ENCODE data around the gene PPP1R18. TPM values are rescaled to one million over a fixed set of nuclear protein-coding genes. Genes with fewer than 3 reads are reported as not detected.

PPP1R18 gene
- total and polyA plus RNA-seq, 9 of the 15 experiments (the other 6 are each of a cell fraction or from before 2014, with no cell fraction given) = 12.0 to 99.2 (median 42.6) TPM

DNA sequence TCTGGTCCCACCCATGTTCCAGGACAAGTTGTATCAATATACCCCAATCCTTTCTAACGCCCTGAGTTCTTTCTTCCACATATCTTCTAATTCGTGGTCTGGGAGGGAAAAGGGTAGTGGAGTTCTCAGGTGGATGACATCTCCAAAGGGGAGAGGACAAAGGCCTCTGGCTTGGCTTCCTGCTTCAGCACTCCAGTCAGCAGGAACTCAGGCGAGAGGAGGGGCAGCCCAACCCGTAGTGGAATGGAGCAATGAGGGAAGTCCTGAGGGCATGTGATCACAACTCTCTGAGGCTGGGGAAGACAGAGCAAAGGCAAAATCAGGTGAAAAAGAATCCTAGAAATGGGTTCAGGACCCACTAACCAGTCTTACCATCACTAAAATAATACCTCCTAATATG, 13.9 kb upstream of the PPP1R18 start:
- H3K36me3 ChIP-seq (ENCODE audit: control insufficient read depth, insufficient read depth, low read length) = peaks cover 49% of the 10 kb centered on the region
- no peaks in the 10 kb centered on the region for H3K9me3 ChIP-seq (replicated peaks; ENCODE audit: control insufficient read depth, insufficient read depth, low read depth, low read length)
- H3K79me2 ChIP-seq (ENCODE audit: control insufficient read depth, insufficient read depth, low read length) = no peaks in the 10 kb centered on the region
- no peak overlapping the region for H3K4me3 ChIP-seq
- CTCF ChIA-PET (ENCODE audit: low intra/inter-chr PET ratio) = no interaction called here
- no peak overlapping the region for H3K4me2 ChIP-seq (ENCODE audit: insufficient read depth, low read length)
- in situ Hi-C loops (cut with MboI) = no loop called here
- BruUV-seq (replicated peaks) = no TSS peak
- H3K4me1 ChIP-seq (replicated peaks in 1 of 2; ENCODE audit: control insufficient read depth in 2 of 2, insufficient read depth in 2 of 2, low read length in 2 of 2) = no peaks in the 10 kb centered on the region
- intact Hi-C loops (cut with micrococcal nuclease) = no loop called here
- no peak for FAIRE-seq
- WGBS (ENCODE audit: insufficient coverage, low coverage, missing lambda C conversion rate) = 61% methylated on average over 3 of the region's 4 CpGs
- H3K9me1 ChIP-seq (ENCODE audit: control insufficient read depth, insufficient read depth, low read length) = no peaks in the 10 kb centered on the region
- H3K27me3 ChIP-seq (ENCODE audit: control insufficient read depth in 2 of 2, insufficient read depth in 2 of 2, low read length in 2 of 2) = no peaks in the 10 kb centered on the region
- H4K20me1 ChIP-seq (replicated peaks; ENCODE audit: control insufficient read depth, insufficient read depth, low read length) = no peaks in the 10 kb centered on the region
- H3K9ac ChIP-seq (ENCODE audit: insufficient read depth in 1 of 2, low read depth in 2 of 2, low read length in 2 of 2) = no peak overlapping the region
- H3K27ac ChIP-seq (ENCODE audit: extremely low read depth, low read depth, low read length) = no peak overlapping the region
- DNase-seq (ENCODE audit: extremely low read depth in 1 of 4, low spot score in 3 of 4) = no peak
- TF ChIP-seq ZNF436 (CRISPR knock-in tag; IDR thresholded peaks at IDR 0.05) = no peak
- TF ChIP-seq STAT5A (IDR thresholded peaks at IDR 0.05; ENCODE audit: borderline replicate concordance, low read length) = no peak
- TF ChIP-seq CUX1 (CRISPR knock-in tag; IDR thresholded peaks at IDR 0.05) = no peak
- no peak for TF ChIP-seq SP1 (CRISPR knock-in tag; IDR thresholded peaks at IDR 0.05)
- TF ChIP-seq SOX6 (IDR thresholded peaks at IDR 0.05) = no peak
- TF ChIP-seq TAF15 (IDR thresholded peaks at IDR 0.05; ENCODE audit: low read depth, low read length) = no peak
- ATAC-seq = 0 out of 3 replicates have a peak, but pooled peaks have one; percentile 19
- no peak overlapping the region for H2AFZ ChIP-seq (ENCODE audit: low read depth, low read length)
- POLR2A ChIA-PET = interaction anchor here (0.6 to 27.1 kb wide), 3 partner anchors 2 to 66 kb away, joined by 3 to 524 read pairs (median 524); partner anchors contain the start of genes MDC1, NRM and TUBB
